ENCODE measurements around the gene NDN.
A peak's percentile ranks its signal among the peaks of the same experiment; 100 is the strongest.

NDN gene

DNA sequence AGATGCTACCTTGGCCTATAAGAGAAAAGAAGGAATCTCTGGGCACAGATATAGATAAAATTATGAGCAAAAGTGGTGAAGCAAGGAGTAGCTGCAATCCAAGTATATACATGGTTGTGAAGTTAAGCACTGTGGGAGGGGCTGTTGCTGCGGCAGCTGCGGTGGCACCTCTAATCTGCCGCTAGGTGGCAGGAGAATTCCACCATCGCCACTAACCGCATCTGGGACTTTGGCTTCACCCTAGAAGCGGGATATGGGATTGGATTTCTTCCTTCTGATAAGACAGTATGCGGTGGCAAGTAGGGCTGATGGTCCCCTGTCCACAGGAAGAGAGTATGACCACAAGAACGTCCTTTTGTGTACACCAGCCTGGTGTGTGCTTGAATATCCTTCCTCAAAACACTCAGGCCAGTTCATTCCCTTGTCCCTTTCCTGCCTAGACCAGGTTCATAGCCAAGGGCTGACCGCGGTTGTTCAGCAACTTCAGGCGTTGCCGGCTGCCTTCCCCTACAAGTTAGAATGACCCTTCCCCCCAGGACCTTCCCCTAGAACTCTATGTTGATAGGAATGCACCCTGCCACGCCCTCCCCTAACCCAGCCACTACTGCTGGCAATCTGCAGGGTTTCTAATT, 44.6 kb downstream of the NDN start:
- DNase-seq (ENCODE audit: low read depth, low spot score) = peak; percentile 76

Data from astrocyte of the hippocampus (primary cell).